Left colon (tissue), 2 donors: ENCODE data around the gene ALS2CL. TPM values are rescaled to one million over a fixed set of nuclear protein-coding genes. Genes with fewer than 3 reads are reported as not detected.

Experiments used
- ATAC-seq: fragments of 200-7000 bp; cut with Tn5 transposase; one replicate; pipeline ENCODE4 v1.9.1; 2020; ENCODE audit warnings: mild to moderate bottlenecking, moderate library complexity
- DNase-seq, 2 donors: peaks; one replicate each; pipeline ENCODE4 v3.0.0-alpha.2; 2020
- intact Hi-C, 2 donors: fragments of 100-400 bp; cut with DNase I in 1 of 2; cut with micrococcal nuclease in 1 of 2; formaldehyde crosslinking; loops; one replicate each; pipeline versions ENCODE4 v1.11.2 to v1.14.0; 2022; cut with DNase I, micrococcal nuclease
- total RNA-seq, 2 donors: library from RNA; stranded (reverse); fragmentation: NEBNext Ultra II Directional; extraction: Animal tissue kit (Norgen Biotek cat#: 25700); gene quantifications; one replicate each; pipeline ENCODE4 v1.2.1, GENCODE V29; 2021
- donor health status: DM: no; HTN: no; CAD: no.
- donor health status: DM: yes; HTN: yes; CAD: no.

ALS2CL gene
- total RNA-seq, 2 donors from 2014 or later = 39.2 to 58.9 TPM

GRCh38 chr3:46660003-46660402 lies 33.5 kb downstream of the ALS2CL start:
- intact Hi-C loops = no loop called here
- ATAC-seq (no peak), DNase-seq (no peak)

GRCh38 chr3:46659285-46659684 lies 34.2 kb downstream of the ALS2CL start:
- DNase-seq (no peak), ATAC-seq (no peak)
- intact Hi-C loops = no loop called here

- ATAC-seq = peak; percentile 43
- intact Hi-C loops = no loop called here
Observed at GRCh38 chr3:46656778-46657556, 36.5 kb downstream of the ALS2CL start.

GRCh38 chr3:46655271-46655670 lies 38.2 kb downstream of the ALS2CL start:
- DNase-seq (no peak), ATAC-seq (no peak)
- intact Hi-C loops = no loop called here

More at GRCh38 chr3:46656778-46657556, 36.5 kb downstream of the ALS2CL start:
- DNase-seq = no peak

GRCh38 chr3:46651084-46651483 lies 42.4 kb downstream of the ALS2CL start:
- intact Hi-C loops = no loop called here
- DNase-seq (no peak), ATAC-seq (no peak)

GRCh38 chr3:46649436-46649835 lies 44.0 kb downstream of the ALS2CL start:
- no peak for ATAC-seq
- intact Hi-C loops = no loop called here

GRCh38 chr3:46648096-46648495 lies 45.4 kb downstream of the ALS2CL start:
- intact Hi-C loops = no loop called here
- ATAC-seq (no peak), DNase-seq (no peak)

More at GRCh38 chr3:46649436-46649835, 44.0 kb downstream of the ALS2CL start:
- DNase-seq = no peak

- DNase-seq (no peak), ATAC-seq (no peak)
- intact Hi-C loops = no loop called here
Observed at GRCh38 chr3:46646700-46647099, 46.8 kb downstream of the ALS2CL start.

GRCh38 chr3:46643701-46644100 lies 49.8 kb downstream of the ALS2CL start:
- intact Hi-C loops = no loop called here
- ATAC-seq (no peak), DNase-seq (no peak)

GRCh38 chr3:46642971-46643370 lies 50.5 kb downstream of the ALS2CL start:
- DNase-seq (no peak), ATAC-seq (no peak)
- intact Hi-C loops = no loop called here

- no peak for ATAC-seq
- DNase-seq = no peak
- intact Hi-C loops = no loop called here
Observed at GRCh38 chr3:46640927-46641326, 52.6 kb downstream of the ALS2CL start.

- DNase-seq = no peak
- ATAC-seq = no peak
- intact Hi-C loops = no loop called here
Observed at GRCh38 chr3:46639221-46639620, 54.3 kb downstream of the ALS2CL start.

- ATAC-seq (no peak), DNase-seq (no peak)
- intact Hi-C loops = no loop called here
Observed at GRCh38 chr3:46634856-46635255, 58.6 kb downstream of the ALS2CL start.

- intact Hi-C loops = no loop called here
- ATAC-seq (no peak), DNase-seq (no peak)
Observed at GRCh38 chr3:46632792-46633191, 60.7 kb downstream of the ALS2CL start.

- peak; percentile 80 for ATAC-seq
- intact Hi-C loops = loop anchor here in 1 of 2 donors (5.0 kb wide), 1 partner anchor 143 kb away; no protein-coding TSS in a partner anchor
- peak; percentile 78 to 86 for DNase-seq
Observed at GRCh38 chr3:46629551-46630517, 63.6 kb downstream of the ALS2CL start.

GRCh38 chr3:46628901-46629369 lies 64.5 kb downstream of the ALS2CL start:
- ATAC-seq = peak; percentile 67
- intact Hi-C loops = loop anchor here in 1 of 2 donors (5.0 kb wide), 1 partner anchor 142 kb away; no protein-coding TSS in a partner anchor
- peak; percentile 35 to 53 for DNase-seq

- DNase-seq = no peak
- ATAC-seq = peak; percentile 53
- intact Hi-C loops = loop anchor here in 1 of 2 donors (5.0 kb wide), 1 partner anchor 140 kb away; no protein-coding TSS in a partner anchor
Observed at GRCh38 chr3:46627078-46627477, 66.4 kb downstream of the ALS2CL start.

GRCh38 chr3:46626039-46626438 lies 67.4 kb downstream of the ALS2CL start:
- ATAC-seq (peak; percentile 76), DNase-seq (peak; percentile 32 to 41)
- intact Hi-C loops = loop anchor here in 1 of 2 donors (5.0 kb wide), 1 partner anchor 139 kb away; no protein-coding TSS in a partner anchor

- ATAC-seq = no peak
- no peak for DNase-seq
- intact Hi-C loops = loop anchor here in 1 of 2 donors (5.0 kb wide), 1 partner anchor 138 kb away; no protein-coding TSS in a partner anchor
Observed at GRCh38 chr3:46624975-46625490, 68.4 kb downstream of the ALS2CL start.
